Measurements from ENCODE around the gene CA11. TPM values are rescaled to one million over a fixed set of nuclear protein-coding genes. Genes with fewer than 3 reads are reported as not detected.

The CA11 gene
- total and polyA plus RNA-seq, 2 experiments from 2014 or later = 8.8 to 29.7 TPM

GRCh38 chr19:48664476-48664875 lies 18.5 kb upstream of the CA11 start:
- Histone ChIP-seq H3F3A (replicated peaks; ENCODE audit: low read depth) (no peaks in the 10 kb centered on the region), H3K4me1 (ENCODE audit: insufficient read depth) (no peaks in the 10 kb centered on the region), H3K4me2 (no peak overlapping the region), H3K36me3 (ENCODE audit: insufficient read depth) (no peaks in the 10 kb centered on the region), H3K27me3 (ENCODE audit: insufficient read depth) (no peaks in the 10 kb centered on the region), H3K9me2 (ENCODE audit: insufficient read depth) (no peaks in the 10 kb centered on the region), H3K27ac (ENCODE audit: low read depth) (no peak overlapping the region), H3K4me3 (no peak overlapping the region), H3K79me2 (replicated peaks; ENCODE audit: insufficient read depth) (no peaks in the 10 kb centered on the region), H2AFZ (no peak overlapping the region), H4K20me1 (replicated peaks; ENCODE audit: insufficient read depth) (no peaks in the 10 kb centered on the region)
- H3K4me3 Mint-ChIP-seq = no peak overlapping the region
- H3K27ac Mint-ChIP-seq = no peak overlapping the region
- ATAC-seq (no peak; the same call in 2 of the 3 replicates), DNase-seq (ENCODE audit: low spot score) (no peak)
- H3K9me3 Mint-ChIP-seq = peaks cover 11% of the 10 kb centered on the region
- TF ChIP-seq JUNB (IDR thresholded peaks at IDR 0.05; ENCODE audit: unreplicated experiment) = no peak
- TF ChIP-seq, protein P1, sequence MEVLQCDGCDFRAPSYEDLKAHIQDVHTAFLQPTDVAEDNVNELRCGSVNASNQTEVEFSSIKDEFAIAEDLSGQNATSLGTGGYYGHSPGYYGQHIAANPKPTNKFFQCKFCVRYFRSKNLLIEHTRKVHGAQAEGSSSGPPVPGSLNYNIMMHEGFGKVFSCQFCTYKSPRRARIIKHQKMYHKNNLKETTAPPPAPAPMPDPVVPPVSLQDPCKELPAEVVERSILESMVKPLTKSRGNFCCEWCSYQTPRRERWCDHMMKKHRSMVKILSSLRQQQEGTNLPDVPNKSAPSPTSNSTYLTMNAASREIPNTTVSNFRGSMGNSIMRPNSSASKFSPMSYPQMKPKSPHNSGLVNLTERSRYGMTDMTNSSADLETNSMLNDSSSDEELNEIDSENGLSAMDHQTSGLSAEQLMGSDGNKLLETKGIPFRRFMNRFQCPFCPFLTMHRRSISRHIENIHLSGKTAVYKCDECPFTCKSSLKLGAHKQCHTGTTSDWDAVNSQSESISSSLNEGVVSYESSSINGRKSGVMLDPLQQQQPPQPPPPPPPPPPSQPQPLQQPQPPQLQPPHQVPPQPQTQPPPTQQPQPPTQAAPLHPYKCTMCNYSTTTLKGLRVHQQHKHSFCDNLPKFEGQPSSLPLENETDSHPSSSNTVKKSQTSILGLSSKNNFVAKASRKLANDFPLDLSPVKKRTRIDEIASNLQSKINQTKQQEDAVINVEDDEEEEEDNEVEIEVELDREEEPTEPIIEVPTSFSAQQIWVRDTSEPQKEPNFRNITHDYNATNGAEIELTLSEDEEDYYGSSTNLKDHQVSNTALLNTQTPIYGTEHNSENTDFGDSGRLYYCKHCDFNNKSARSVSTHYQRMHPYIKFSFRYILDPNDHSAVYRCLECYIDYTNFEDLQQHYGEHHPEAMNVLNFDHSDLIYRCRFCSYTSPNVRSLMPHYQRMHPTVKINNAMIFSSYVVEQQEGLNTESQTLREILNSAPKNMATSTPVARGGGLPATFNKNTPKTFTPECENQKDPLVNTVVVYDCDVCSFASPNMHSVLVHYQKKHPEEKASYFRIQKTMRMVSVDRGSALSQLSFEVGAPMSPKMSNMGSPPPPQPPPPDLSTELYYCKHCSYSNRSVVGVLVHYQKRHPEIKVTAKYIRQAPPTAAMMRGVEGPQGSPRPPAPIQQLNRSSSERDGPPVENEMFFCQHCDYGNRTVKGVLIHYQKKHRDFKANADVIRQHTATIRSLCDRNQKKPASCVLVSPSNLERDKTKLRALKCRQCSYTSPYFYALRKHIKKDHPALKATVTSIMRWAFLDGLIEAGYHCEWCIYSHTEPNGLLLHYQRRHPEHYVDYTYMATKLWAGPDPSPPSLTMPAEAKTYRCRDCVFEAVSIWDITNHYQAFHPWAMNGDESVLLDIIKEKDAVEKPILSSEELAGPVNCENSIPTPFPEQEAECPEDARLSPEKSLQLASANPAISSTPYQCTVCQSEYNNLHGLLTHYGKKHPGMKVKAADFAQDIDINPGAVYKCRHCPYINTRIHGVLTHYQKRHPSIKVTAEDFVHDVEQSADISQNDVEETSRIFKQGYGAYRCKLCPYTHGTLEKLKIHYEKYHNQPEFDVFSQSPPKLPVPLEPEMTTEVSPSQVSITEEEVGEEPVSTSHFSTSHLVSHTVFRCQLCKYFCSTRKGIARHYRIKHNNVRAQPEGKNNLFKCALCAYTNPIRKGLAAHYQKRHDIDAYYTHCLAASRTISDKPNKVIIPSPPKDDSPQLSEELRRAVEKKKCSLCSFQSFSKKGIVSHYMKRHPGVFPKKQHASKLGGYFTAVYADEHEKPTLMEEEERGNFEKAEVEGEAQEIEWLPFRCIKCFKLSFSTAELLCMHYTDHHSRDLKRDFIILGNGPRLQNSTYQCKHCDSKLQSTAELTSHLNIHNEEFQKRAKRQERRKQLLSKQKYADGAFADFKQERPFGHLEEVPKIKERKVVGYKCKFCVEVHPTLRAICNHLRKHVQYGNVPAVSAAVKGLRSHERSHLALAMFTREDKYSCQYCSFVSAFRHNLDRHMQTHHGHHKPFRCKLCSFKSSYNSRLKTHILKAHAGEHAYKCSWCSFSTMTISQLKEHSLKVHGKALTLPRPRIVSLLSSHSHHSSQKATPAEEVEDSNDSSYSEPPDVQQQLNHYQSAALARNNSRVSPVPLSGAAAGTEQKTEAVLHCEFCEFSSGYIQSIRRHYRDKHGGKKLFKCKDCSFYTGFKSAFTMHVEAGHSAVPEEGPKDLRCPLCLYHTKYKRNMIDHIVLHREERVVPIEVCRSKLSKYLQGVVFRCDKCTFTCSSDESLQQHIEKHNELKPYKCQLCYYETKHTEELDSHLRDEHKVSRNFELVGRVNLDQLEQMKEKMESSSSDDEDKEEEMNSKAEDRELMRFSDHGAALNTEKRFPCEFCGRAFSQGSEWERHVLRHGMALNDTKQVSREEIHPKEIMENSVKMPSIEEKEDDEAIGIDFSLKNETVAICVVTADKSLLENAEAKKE (CRISPR knock-in tag; IDR thresholded peaks at IDR 0.05) = no peak
- no peak for TF ChIP-seq EZH2 (IDR thresholded peaks at IDR 0.05; ENCODE audit: low read depth, unreplicated experiment)
- H3K27me3 Mint-ChIP-seq (ENCODE audit: insufficient read depth, low read depth, poor library complexity) = peaks cover 3% of the 10 kb centered on the region
- H3K36me3 Mint-ChIP-seq (ENCODE audit: low read depth) = peaks cover 4% of the 10 kb centered on the region; the same call in 1 of the 3 replicates
- no peaks in the 10 kb centered on the region for H3K4me1 Mint-ChIP-seq

- Mint-ChIP-seq H3K4me1 (no peaks in the 10 kb centered on the region), H3K27ac (no peak overlapping the region), H3K27me3 (ENCODE audit: insufficient read depth, low read depth, poor library complexity) (peaks cover 6% of the 10 kb centered on the region), H3K9me3 (peaks cover 8% of the 10 kb centered on the region), H3K4me3 (no peak overlapping the region), H3K36me3 (ENCODE audit: low read depth) (peaks cover 4% of the 10 kb centered on the region; the same call in 1 of the 3 replicates)
- Histone ChIP-seq H3K4me1 (ENCODE audit: insufficient read depth) (no peaks in the 10 kb centered on the region), H2AFZ (no peak overlapping the region), H3K79me2 (replicated peaks; ENCODE audit: insufficient read depth) (no peaks in the 10 kb centered on the region), H3K27me3 (ENCODE audit: insufficient read depth) (no peaks in the 10 kb centered on the region), H3K36me3 (ENCODE audit: insufficient read depth) (no peaks in the 10 kb centered on the region), H3K4me3 (no peak overlapping the region), H3K9me2 (ENCODE audit: insufficient read depth) (no peaks in the 10 kb centered on the region), H3K4me2 (no peak overlapping the region), H3F3A (replicated peaks; ENCODE audit: low read depth) (no peaks in the 10 kb centered on the region), H3K27ac (ENCODE audit: low read depth) (no peak overlapping the region), H4K20me1 (replicated peaks; ENCODE audit: insufficient read depth) (no peaks in the 10 kb centered on the region)
- DNase-seq (ENCODE audit: low spot score) = no peak
- ATAC-seq = no peak
- TF ChIP-seq, protein P2, sequence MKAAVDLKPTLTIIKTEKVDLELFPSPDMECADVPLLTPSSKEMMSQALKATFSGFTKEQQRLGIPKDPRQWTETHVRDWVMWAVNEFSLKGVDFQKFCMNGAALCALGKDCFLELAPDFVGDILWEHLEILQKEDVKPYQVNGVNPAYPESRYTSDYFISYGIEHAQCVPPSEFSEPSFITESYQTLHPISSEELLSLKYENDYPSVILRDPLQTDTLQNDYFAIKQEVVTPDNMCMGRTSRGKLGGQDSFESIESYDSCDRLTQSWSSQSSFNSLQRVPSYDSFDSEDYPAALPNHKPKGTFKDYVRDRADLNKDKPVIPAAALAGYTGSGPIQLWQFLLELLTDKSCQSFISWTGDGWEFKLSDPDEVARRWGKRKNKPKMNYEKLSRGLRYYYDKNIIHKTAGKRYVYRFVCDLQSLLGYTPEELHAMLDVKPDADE (IDR thresholded peaks at IDR 0.05) = no peak
- TF ChIP-seq EZH2phosphoT487 (IDR thresholded peaks at IDR 0.05; ENCODE audit: unreplicated experiment) (no peak), STAT1 (IDR thresholded peaks at IDR 0.05; ENCODE audit: unreplicated experiment) (no peak)
Observed at GRCh38 chr19:48663667-48664066, 17.7 kb upstream of the CA11 start.

Data from GM23338 (cell line).